ENCODE measurements around the gene SNAP47. TPM values are rescaled to one million over a fixed set of nuclear protein-coding genes. Genes with fewer than 3 reads are reported as not detected.

The SNAP47 gene
- total and polyA plus RNA-seq, 2 of the 4 experiments (the other 2 are of a cell fraction): 39.4 to 72.9 TPM

GRCh38 chr1:227771771-227772170 lies 36.5 kb downstream of the SNAP47 start:
- Histone ChIP-seq H2AK9ac (replicated peaks; ENCODE audit: low read depth, low read length, poor library complexity) (no peak overlapping the region), H3K79me1 (ENCODE audit: low read depth in 1 of 2, low read length in 2 of 2) (peaks cover 4 to 18% of the 10 kb centered on the region in 2 experiments; a peak in 3 of 4 replicates), H2BK15ac (ENCODE audit: low read depth, low read length) (no peak overlapping the region), H3K9ac (ENCODE audit: low read depth, low read length) (no peak overlapping the region), H3K4me3 (ENCODE audit: insufficient read depth, low read depth, low read length) (no peak overlapping the region), H4K20me1 (ENCODE audit: insufficient read depth, low read length) (peaks cover 17% of the 10 kb centered on the region; the same call in 1 of the 2 replicates), H3K36me3 (ENCODE audit: control insufficient read depth, insufficient read depth, low read length) (peaks cover 32% of the 10 kb centered on the region), H2BK120ac (ENCODE audit: low read depth, low read length) (no peak overlapping the region), H2BK20ac (ENCODE audit: low read depth, low read length) (no peak overlapping the region), H2AK5ac (ENCODE audit: low read depth, low read length) (no peak overlapping the region), H3K4me1 (ENCODE audit: control insufficient read depth, insufficient read depth, low read length) (peaks cover 11% of the 10 kb centered on the region), H3K9me1 (ENCODE audit: insufficient read depth, low read length) (peaks cover 16% of the 10 kb centered on the region), H2BK5ac (ENCODE audit: low read depth, low read length, poor library complexity, severe bottlenecking) (no peak overlapping the region), H4K8ac (ENCODE audit: low read depth in 2 of 2, low read length in 2 of 2) (no peak overlapping the region), H4K5ac (ENCODE audit: low read depth, low read length) (no peak overlapping the region), H3K27ac (ENCODE audit: insufficient read depth, low read length) (no peak overlapping the region), H2AFZ (replicated peaks; ENCODE audit: low read length, poor library complexity) (no peak overlapping the region), H3K23ac (ENCODE audit: low read depth, low read length) (no peak overlapping the region), H3K4me2 (ENCODE audit: low read depth, low read length) (no peak overlapping the region), H3K27me3 (ENCODE audit: control insufficient read depth, insufficient read depth, low read length) (no peaks in the 10 kb centered on the region), H3K18ac (ENCODE audit: low read depth, low read length) (no peak overlapping the region), H4K91ac (ENCODE audit: insufficient read depth, low read depth, low read length) (no peak overlapping the region), H3K9me3 (ENCODE audit: control insufficient read depth, insufficient read depth, low read length) (no peaks in the 10 kb centered on the region), H3K4ac (ENCODE audit: low read depth, low read length) (no peak overlapping the region), H3K14ac (replicated peaks; ENCODE audit: low read depth, low read length) (no peak overlapping the region), H3K56ac (ENCODE audit: extremely low read depth, insufficient read depth, low read length) (no peak overlapping the region)
- no TSS peak for BruUV-seq (replicated peaks)
- CTCF ChIA-PET: no interaction called here
- WGBS, 2 experiments (ENCODE audit: extremely low coverage in 2 of 2, insufficient read length in 1 of 2): no CpG with 5 or more reads among the region's 7 CpGs
- in situ Hi-C loops (cut with MboI; ENCODE audit: low sequenced_read_pairs) (no loop called here), dilution Hi-C loops (cut with HindIII; ENCODE audit: low sequenced_read_pairs, unreplicated experiment) (no loop called here), intact Hi-C loops (cut with micrococcal nuclease) (no loop called here)
- no peak for ATAC-seq (ENCODE audit: low read depth)
- no peak for DNase-seq
- POLR2A ChIA-PET (ENCODE audit: unreplicated experiment): no interaction called here
- TF ChIP-seq MAFK (IDR thresholded peaks at IDR 0.05; ENCODE audit: low read depth, low read length) (no peak), RFX5 (IDR thresholded peaks at IDR 0.05; ENCODE audit: low read depth, low read length) (no peak), CTCF (conservative IDR thresholded peaks at IDR 0.05; ENCODE audit: low read depth, low read length) (no peak), MAZ (IDR thresholded peaks at IDR 0.05; ENCODE audit: borderline replicate concordance, low read depth, low read length) (no peak), BHLHE40 (IDR thresholded peaks at IDR 0.05; ENCODE audit: low read depth, low read length) (no peak), USF2 (IDR thresholded peaks at IDR 0.05; ENCODE audit: low read depth, low read length) (no peak), POLR2A (IDR thresholded peaks at IDR 0.05; ENCODE audit: low read depth, low read length) (no peak), FOS (IDR thresholded peaks at IDR 0.05; ENCODE audit: low read depth, low read length) (no peak), CEBPB (IDR thresholded peaks at IDR 0.05; ENCODE audit: low read depth, low read length) (no peak), RAD21 (IDR thresholded peaks at IDR 0.05; ENCODE audit: low read length) (no peak)

Data from IMR-90 (cell line).